ENCODE data around the gene KLHL29. TPM values are rescaled to one million over a fixed set of nuclear protein-coding genes. Genes with fewer than 3 reads are reported as not detected.

Gene KLHL29
- total RNA-seq, 1 experiment from 2014 or later: 43.1 TPM

DNA sequence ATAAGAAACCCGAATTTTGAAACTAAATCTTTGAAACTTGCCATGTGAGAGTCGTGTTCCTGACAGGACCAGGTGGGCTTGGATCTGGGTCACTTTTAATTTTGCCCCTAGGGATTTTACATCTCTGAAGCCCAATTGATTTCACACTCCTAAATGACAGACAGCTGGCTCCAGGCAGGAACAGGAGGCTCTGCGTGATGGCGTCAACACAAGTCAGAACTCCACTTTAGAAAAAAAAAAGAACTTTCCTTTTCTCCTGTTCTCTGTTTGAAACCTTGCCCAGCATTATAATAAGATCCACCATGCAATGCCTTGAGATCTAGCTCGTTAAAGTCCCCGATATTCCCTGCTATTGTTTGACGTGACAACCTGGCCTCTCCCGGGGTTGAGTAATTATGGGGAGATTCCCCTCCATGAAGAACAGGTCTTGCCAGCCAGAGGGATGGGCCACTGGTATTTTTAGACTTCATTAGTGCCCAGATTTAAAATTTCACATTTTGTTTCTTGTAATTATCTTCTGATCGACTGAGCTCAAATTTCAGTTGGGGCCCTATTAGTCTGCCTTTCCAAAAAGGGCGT, 260.3 kb downstream of the KLHL29 start:
- Mint-ChIP-seq H3K27me3 (ENCODE audit: insufficient read depth, unreplicated experiment) (no peaks in the 10 kb centered on the region), H3K4me3 (ENCODE audit: unreplicated experiment) (no peak overlapping the region), H3K27ac (ENCODE audit: low read depth, unreplicated experiment) (no peak overlapping the region), H3K9me3 (ENCODE audit: unreplicated experiment) (no peaks in the 10 kb centered on the region), H3K4me1 (ENCODE audit: insufficient read depth, unreplicated experiment) (peaks cover 6% of the 10 kb centered on the region), H3K36me3 (ENCODE audit: insufficient read depth, unreplicated experiment) (peaks cover 39% of the 10 kb centered on the region)
- DNase-seq (ENCODE audit: unreplicated experiment): no peak
- BruUV-seq (replicated peaks): no TSS peak
- TF ChIP-seq, protein P1, sequence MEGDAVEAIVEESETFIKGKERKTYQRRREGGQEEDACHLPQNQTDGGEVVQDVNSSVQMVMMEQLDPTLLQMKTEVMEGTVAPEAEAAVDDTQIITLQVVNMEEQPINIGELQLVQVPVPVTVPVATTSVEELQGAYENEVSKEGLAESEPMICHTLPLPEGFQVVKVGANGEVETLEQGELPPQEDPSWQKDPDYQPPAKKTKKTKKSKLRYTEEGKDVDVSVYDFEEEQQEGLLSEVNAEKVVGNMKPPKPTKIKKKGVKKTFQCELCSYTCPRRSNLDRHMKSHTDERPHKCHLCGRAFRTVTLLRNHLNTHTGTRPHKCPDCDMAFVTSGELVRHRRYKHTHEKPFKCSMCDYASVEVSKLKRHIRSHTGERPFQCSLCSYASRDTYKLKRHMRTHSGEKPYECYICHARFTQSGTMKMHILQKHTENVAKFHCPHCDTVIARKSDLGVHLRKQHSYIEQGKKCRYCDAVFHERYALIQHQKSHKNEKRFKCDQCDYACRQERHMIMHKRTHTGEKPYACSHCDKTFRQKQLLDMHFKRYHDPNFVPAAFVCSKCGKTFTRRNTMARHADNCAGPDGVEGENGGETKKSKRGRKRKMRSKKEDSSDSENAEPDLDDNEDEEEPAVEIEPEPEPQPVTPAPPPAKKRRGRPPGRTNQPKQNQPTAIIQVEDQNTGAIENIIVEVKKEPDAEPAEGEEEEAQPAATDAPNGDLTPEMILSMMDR (IDR thresholded peaks at IDR 0.05; ENCODE audit: unreplicated experiment): no peak
- ChIA-PET POLR2A (interaction anchor here (0.6 to 0.7 kb wide), 2 partner anchors 32 to 63 kb away, joined by 3 to 4 read pairs; no protein-coding TSS in a partner anchor), CTCF (interaction anchor here (1.3 to 1.7 kb wide), 3 partner anchors 20 to 295 kb away, joined by 3 to 5 read pairs (median 3); no protein-coding TSS in a partner anchor)
- intact Hi-C loops (cut with micrococcal nuclease): no loop called here

DNA sequence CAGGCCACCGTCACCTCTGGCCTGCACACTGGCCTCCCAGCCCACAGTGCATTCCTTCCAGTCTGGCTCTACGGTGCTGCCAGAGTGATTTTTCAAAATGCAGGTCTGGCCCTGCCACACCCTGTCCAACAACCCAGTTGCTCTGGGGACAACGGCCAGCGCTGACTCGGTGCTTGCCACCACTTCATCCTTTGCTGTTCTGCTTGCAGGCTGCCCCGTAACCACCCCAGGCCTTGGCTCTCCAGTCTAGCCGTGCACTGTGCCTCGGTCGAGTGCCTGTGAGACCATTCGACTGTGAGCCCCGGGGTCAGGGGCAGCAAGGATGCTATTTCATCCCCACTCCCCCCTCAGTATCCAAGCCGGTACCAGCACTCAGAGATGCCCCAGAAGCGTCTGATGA, 262.6 kb downstream of the KLHL29 start:
- no peak for DNase-seq (ENCODE audit: unreplicated experiment)
- peak overlapping the region; percentile 57 for H3K27ac Mint-ChIP-seq (ENCODE audit: low read depth, unreplicated experiment)
- POLR2A ChIA-PET: no interaction called here
- BruUV-seq (replicated peaks): no TSS peak
- H3K4me3 Mint-ChIP-seq (ENCODE audit: unreplicated experiment): no peak overlapping the region
- CTCF ChIA-PET: interaction anchor here (1.2 kb wide), 1 partner anchor 10 kb away, joined by 3 read pairs; no protein-coding TSS in a partner anchor
- H3K27me3 Mint-ChIP-seq (ENCODE audit: insufficient read depth, unreplicated experiment): no peaks in the 10 kb centered on the region
- H3K4me1 Mint-ChIP-seq (ENCODE audit: insufficient read depth, unreplicated experiment): peaks cover 22% of the 10 kb centered on the region
- H3K9me3 Mint-ChIP-seq (ENCODE audit: unreplicated experiment): no peaks in the 10 kb centered on the region
- H3K36me3 Mint-ChIP-seq (ENCODE audit: insufficient read depth, unreplicated experiment): peaks cover 31% of the 10 kb centered on the region
- intact Hi-C loops (cut with micrococcal nuclease): no loop called here
- TF ChIP-seq, protein P1 (IDR thresholded peaks at IDR 0.05; ENCODE audit: unreplicated experiment): no peak

DNA sequence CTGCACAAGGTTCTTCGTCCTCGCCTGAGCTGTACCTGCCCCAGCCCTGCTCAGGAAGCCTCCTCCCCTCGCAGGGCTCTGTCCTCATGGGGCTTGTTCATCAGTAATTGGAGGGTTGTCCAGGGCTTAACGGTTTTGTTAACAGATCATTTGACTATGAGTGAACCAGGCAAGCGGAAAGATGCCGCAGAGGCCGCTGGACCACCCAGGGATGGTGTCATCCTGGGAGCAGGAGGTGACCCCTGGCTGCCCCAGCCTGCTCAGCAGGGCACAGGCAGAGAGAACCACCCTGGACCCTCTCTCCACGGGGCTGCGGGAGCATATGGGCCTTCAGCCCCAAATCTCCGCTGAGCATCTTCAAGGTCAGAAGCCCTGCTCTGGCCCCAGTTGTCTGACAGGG, 264.3 kb downstream of the KLHL29 start:
- H3K27ac Mint-ChIP-seq (ENCODE audit: low read depth, unreplicated experiment): peak overlapping the region; percentile 72
- no TSS peak for BruUV-seq (replicated peaks)
- DNase-seq (ENCODE audit: unreplicated experiment): no peak
- no peaks in the 10 kb centered on the region for H3K27me3 Mint-ChIP-seq (ENCODE audit: insufficient read depth, unreplicated experiment)
- intact Hi-C loops (cut with micrococcal nuclease): no loop called here
- H3K4me1 Mint-ChIP-seq (ENCODE audit: insufficient read depth, unreplicated experiment): peaks cover 22% of the 10 kb centered on the region
- ChIA-PET POLR2A (no interaction called here), CTCF (no interaction called here)
- TF ChIP-seq, protein P1 (IDR thresholded peaks at IDR 0.05; ENCODE audit: unreplicated experiment): no peak
- no peaks in the 10 kb centered on the region for H3K9me3 Mint-ChIP-seq (ENCODE audit: unreplicated experiment)
- H3K4me3 Mint-ChIP-seq (ENCODE audit: unreplicated experiment): no peak overlapping the region
- peaks cover 26% of the 10 kb centered on the region for H3K36me3 Mint-ChIP-seq (ENCODE audit: insufficient read depth, unreplicated experiment)

DNA sequence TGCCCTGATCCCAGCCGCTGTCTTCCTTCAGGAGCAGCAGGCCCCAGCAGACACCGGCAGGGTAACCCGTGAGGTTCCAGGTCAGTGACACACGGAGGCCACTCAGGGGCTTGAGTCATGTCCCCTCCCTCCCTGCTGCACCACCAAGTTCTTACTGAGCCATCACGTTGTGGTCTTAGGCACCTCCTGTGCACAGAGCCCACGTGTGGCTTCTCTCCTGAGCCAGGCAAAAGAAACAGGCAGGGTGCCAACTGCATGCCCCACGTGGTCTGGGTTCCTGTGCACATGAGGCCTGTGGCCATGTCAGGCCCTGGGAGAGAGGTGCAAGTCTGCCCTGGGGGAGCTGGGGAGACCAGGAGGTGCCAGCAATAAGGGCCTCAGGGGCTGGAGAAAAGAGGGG, 264.8 kb downstream of the KLHL29 start:
- DNase-seq (ENCODE audit: unreplicated experiment): peak; percentile 67
- intact Hi-C loops (cut with micrococcal nuclease): no loop called here
- H3K4me3 Mint-ChIP-seq (ENCODE audit: unreplicated experiment): no peak overlapping the region
- no peaks in the 10 kb centered on the region for H3K9me3 Mint-ChIP-seq (ENCODE audit: unreplicated experiment)
- H3K36me3 Mint-ChIP-seq (ENCODE audit: insufficient read depth, unreplicated experiment): peaks cover 23% of the 10 kb centered on the region
- BruUV-seq (replicated peaks): no TSS peak
- TF ChIP-seq, protein P1 (IDR thresholded peaks at IDR 0.05; ENCODE audit: unreplicated experiment): no peak
- CTCF ChIA-PET: no interaction called here
- no peaks in the 10 kb centered on the region for H3K27me3 Mint-ChIP-seq (ENCODE audit: insufficient read depth, unreplicated experiment)
- H3K27ac Mint-ChIP-seq (ENCODE audit: low read depth, unreplicated experiment): peak overlapping the region; percentile 72
- POLR2A ChIA-PET: no interaction called here
- peaks cover 22% of the 10 kb centered on the region for H3K4me1 Mint-ChIP-seq (ENCODE audit: insufficient read depth, unreplicated experiment)
